ENCODE data around the gene FARSA.
"Not testable (repeated sequence)": the region's sequence is repeated elsewhere in the genome, so short reads cannot be mapped to it uniquely, and the experiment has no call there.

FARSA gene

DNA sequence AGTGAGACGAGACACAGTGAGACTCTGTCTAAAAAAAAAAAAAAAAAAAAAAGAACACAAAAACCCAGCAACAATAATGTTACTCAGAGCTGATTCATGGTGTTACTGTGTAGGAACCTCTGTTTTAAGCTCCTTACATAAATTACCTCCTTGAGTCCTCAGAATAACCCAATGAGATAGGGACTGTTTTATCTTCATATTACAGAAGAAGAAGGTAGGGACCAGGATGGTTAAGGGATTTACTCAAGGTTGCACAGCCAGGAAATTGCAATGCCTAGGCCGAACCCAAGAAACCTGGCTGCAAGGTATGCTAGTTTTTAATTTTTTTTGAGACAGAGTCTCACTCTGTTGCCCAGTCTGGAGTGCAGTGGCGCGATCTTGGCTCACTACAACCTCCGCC is 34.4 kb upstream of the FARSA start:
- H3K4me3 ChIP-seq (ENCODE audit: low read length) = no peak overlapping the region
- no peaks in the 10 kb centered on the region for H3K36me3 ChIP-seq (ENCODE audit: control insufficient read depth, low read depth, low read length)
- H3K9ac ChIP-seq (ENCODE audit: low read length) = no peak overlapping the region
- no peaks in the 10 kb centered on the region for H3K9me3 ChIP-seq (ENCODE audit: control insufficient read depth, low read depth, low read length)
- H3K27me3 ChIP-seq (ENCODE audit: control insufficient read depth, insufficient read depth, low read length) = no peaks in the 10 kb centered on the region
- no peak overlapping the region for H3K27ac ChIP-seq (ENCODE audit: low read length)
- peaks cover 3% of the 10 kb centered on the region for H3K4me1 ChIP-seq (ENCODE audit: control insufficient read depth, low read depth, low read length)

GRCh38 chr19:12965812-12966135 is 32.3 kb upstream of the FARSA start:
- H3K9ac ChIP-seq (ENCODE audit: low read length) = peak overlapping the region; percentile 62
- H3K27ac ChIP-seq (ENCODE audit: low read length) = no peak overlapping the region
- peak overlapping the region; percentile 60 for H3K4me3 ChIP-seq (ENCODE audit: low read length)
- no peaks in the 10 kb centered on the region for H3K9me3 ChIP-seq (ENCODE audit: control insufficient read depth, low read depth, low read length)
- peaks cover 3% of the 10 kb centered on the region for H3K4me1 ChIP-seq (ENCODE audit: control insufficient read depth, low read depth, low read length)
- H3K27me3 ChIP-seq (ENCODE audit: control insufficient read depth, insufficient read depth, low read length) = no peaks in the 10 kb centered on the region
- H3K36me3 ChIP-seq (ENCODE audit: control insufficient read depth, low read depth, low read length) = no peaks in the 10 kb centered on the region

DNA sequence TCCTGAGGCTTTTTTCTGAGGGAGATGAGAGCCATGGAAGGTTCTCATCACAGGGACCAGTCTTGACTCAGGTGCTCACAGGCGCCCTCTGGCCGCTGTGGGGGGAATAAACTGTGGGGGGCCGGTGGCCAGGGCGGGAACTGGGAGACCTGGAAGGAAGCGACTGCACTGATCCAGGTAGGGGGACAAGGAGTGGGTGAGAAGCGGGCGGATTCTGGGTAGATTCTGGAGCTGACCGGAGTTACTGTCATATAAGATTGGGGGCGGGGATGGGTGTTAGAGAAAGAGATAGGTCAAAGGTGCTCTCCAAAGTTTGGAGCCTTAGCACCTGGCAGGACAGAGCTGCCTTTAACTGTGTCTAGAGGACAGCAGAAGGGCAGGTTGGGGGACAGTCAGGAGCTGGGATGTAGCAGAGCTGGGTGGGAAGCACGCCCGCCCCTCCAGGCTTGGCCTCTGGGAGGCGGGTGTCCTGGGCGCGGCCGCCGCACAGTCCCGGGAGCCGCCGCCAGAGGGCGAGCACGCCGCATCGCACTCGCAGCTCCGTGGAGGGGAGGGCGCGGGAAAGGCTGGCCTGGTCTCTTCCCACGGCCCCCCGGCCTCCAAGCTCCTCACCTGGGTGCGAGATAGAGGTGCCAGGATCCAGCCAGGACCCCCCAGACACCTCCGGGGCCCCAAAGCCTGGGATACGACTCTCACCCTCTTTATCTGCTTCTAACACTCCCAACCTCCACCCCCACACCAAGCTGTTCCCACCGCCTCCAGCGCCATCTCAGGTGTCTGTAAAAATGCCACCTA is 31.7 kb upstream of the FARSA start:
- H3K4me1 ChIP-seq (ENCODE audit: control insufficient read depth, low read depth, low read length) = peaks cover 3% of the 10 kb centered on the region
- H3K36me3 ChIP-seq (ENCODE audit: control insufficient read depth, low read depth, low read length) = no peaks in the 10 kb centered on the region
- no peaks in the 10 kb centered on the region for H3K27me3 ChIP-seq (ENCODE audit: control insufficient read depth, insufficient read depth, low read length)
- peak overlapping the region; percentile 60 for H3K4me3 ChIP-seq (ENCODE audit: low read length)
- H3K9ac ChIP-seq (ENCODE audit: low read length) = peak overlapping the region; percentile 62
- peak overlapping the region; percentile 87 for H3K27ac ChIP-seq (ENCODE audit: low read length)
- H3K9me3 ChIP-seq (ENCODE audit: control insufficient read depth, low read depth, low read length) = no peaks in the 10 kb centered on the region

DNA sequence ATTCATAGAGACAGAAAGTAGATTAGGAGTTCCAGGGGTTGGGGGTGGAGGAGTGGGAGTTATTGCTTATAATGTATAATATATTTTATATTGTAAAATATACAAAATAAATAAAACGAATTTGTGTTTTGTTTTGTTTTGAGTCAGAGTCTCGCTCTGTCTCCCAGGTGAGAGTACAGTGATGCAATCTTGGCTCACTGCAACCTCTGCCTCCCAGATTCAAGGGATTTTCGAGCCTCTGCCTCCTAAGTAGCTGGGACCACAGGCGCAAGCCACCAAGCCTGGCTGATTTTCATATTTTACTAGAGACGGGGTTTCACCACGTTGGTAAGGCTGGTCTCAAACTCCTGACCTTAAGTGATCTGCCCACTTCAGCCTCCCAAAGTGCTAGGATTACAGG is 26.0 kb upstream of the FARSA start:
- Histone ChIP-seq H3K9ac (ENCODE audit: low read length) (no peak overlapping the region), H3K4me3 (ENCODE audit: low read length) (no peak overlapping the region), H3K9me3 (ENCODE audit: control insufficient read depth, low read depth, low read length) (no peaks in the 10 kb centered on the region), H3K36me3 (ENCODE audit: control insufficient read depth, low read depth, low read length) (peaks cover 6% of the 10 kb centered on the region), H3K27me3 (ENCODE audit: control insufficient read depth, insufficient read depth, low read length) (no peaks in the 10 kb centered on the region), H3K27ac (ENCODE audit: low read length) (no peak overlapping the region), H3K4me1 (ENCODE audit: control insufficient read depth, low read depth, low read length) (peaks cover 4% of the 10 kb centered on the region)

- H3K4me1 ChIP-seq (ENCODE audit: control insufficient read depth, low read depth, low read length); H3K27me3 ChIP-seq (ENCODE audit: control insufficient read depth, insufficient read depth, low read length); H3K27ac ChIP-seq (ENCODE audit: low read length); H3K9me3 ChIP-seq (ENCODE audit: control insufficient read depth, low read depth, low read length): not testable (repeated sequence)
- Histone ChIP-seq H3K9ac (ENCODE audit: low read length) (peak overlapping the region; percentile 85), H3K36me3 (ENCODE audit: control insufficient read depth, low read depth, low read length) (peaks cover 20% of the 10 kb centered on the region), H3K4me3 (ENCODE audit: low read length) (peak overlapping the region; percentile 90)
Observed at GRCh38 chr19:12957389-12957952, 24.0 kb upstream of the FARSA start.

GRCh38 chr19:12956446-12957388 is 23.2 kb upstream of the FARSA start, which contains the start of gene GADD45GIP1:
TSS of gene GADD45GIP1 (minus strand) at chr19:12957223. CDS start at chr19:12957212, 11 bp downstream.
- H3K9ac ChIP-seq (ENCODE audit: low read length) = peak within 1 kb of the TSS; percentile 85
- H3K4me1 ChIP-seq (ENCODE audit: control insufficient read depth, low read depth, low read length) = peaks cover 9% of the 10 kb centered on the region
- H3K9me3 ChIP-seq (ENCODE audit: control insufficient read depth, low read depth, low read length) = no peaks in the 10 kb centered on the region
- peak within 1 kb of the TSS; percentile 90 for H3K4me3 ChIP-seq (ENCODE audit: low read length)
- no peaks in the 10 kb centered on the region for H3K27me3 ChIP-seq (ENCODE audit: control insufficient read depth, insufficient read depth, low read length)
- H3K27ac ChIP-seq (ENCODE audit: low read length) = peak within 1 kb of the TSS; percentile 18
- H3K36me3 ChIP-seq (ENCODE audit: control insufficient read depth, low read depth, low read length) = peaks cover 26% of the 10 kb centered on the region

- peak overlapping the region; percentile 85 for H3K9ac ChIP-seq (ENCODE audit: low read length)
- no peaks in the 10 kb centered on the region for H3K27me3 ChIP-seq (ENCODE audit: control insufficient read depth, insufficient read depth, low read length)
- peaks cover 9% of the 10 kb centered on the region for H3K4me1 ChIP-seq (ENCODE audit: control insufficient read depth, low read depth, low read length)
- H3K4me3 ChIP-seq (ENCODE audit: low read length) = peak overlapping the region; percentile 90
- no peak overlapping the region for H3K27ac ChIP-seq (ENCODE audit: low read length)
- peaks cover 33% of the 10 kb centered on the region for H3K36me3 ChIP-seq (ENCODE audit: control insufficient read depth, low read depth, low read length)
- H3K9me3 ChIP-seq (ENCODE audit: control insufficient read depth, low read depth, low read length) = no peaks in the 10 kb centered on the region
Observed at GRCh38 chr19:12955996-12956395, 22.5 kb upstream of the FARSA start.

- peak overlapping the region; percentile 90 for H3K4me3 ChIP-seq (ENCODE audit: low read length)
- H3K27me3 ChIP-seq (ENCODE audit: control insufficient read depth, insufficient read depth, low read length); H3K9me3 ChIP-seq (ENCODE audit: control insufficient read depth, low read depth, low read length); H3K27ac ChIP-seq (ENCODE audit: low read length); H3K4me1 ChIP-seq (ENCODE audit: control insufficient read depth, low read depth, low read length): not testable (repeated sequence)
- peaks cover 37% of the 10 kb centered on the region for H3K36me3 ChIP-seq (ENCODE audit: control insufficient read depth, low read depth, low read length)
- H3K9ac ChIP-seq (ENCODE audit: low read length) = peak overlapping the region; percentile 85
Observed at GRCh38 chr19:12955575-12955974, 22.1 kb upstream of the FARSA start.

DNA sequence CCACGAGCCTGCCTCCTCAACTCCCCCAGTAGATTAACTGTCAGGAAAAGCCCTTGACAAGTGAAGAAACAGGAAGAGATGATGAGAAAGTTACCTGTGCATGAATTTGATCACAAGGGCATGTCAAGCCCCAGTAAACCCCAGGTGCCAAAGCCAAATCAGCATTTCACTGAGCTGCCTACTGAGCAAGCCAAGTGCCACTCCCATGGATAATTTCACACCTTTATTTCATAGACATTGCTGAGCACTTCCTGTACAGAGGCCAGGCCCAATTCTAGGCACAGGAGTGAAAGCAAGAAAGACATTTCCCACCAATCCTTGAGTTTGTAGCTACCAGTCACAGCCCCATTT is 21.1 kb upstream of the FARSA start:
- Histone ChIP-seq H3K36me3 (ENCODE audit: control insufficient read depth, low read depth, low read length) (peaks cover 45% of the 10 kb centered on the region), H3K9ac (ENCODE audit: low read length) (no peak overlapping the region), H3K27ac (ENCODE audit: low read length) (no peak overlapping the region), H3K4me3 (ENCODE audit: low read length) (no peak overlapping the region), H3K27me3 (ENCODE audit: control insufficient read depth, insufficient read depth, low read length) (no peaks in the 10 kb centered on the region), H3K9me3 (ENCODE audit: control insufficient read depth, low read depth, low read length) (no peaks in the 10 kb centered on the region), H3K4me1 (ENCODE audit: control insufficient read depth, low read depth, low read length) (peaks cover 9% of the 10 kb centered on the region)

DNA sequence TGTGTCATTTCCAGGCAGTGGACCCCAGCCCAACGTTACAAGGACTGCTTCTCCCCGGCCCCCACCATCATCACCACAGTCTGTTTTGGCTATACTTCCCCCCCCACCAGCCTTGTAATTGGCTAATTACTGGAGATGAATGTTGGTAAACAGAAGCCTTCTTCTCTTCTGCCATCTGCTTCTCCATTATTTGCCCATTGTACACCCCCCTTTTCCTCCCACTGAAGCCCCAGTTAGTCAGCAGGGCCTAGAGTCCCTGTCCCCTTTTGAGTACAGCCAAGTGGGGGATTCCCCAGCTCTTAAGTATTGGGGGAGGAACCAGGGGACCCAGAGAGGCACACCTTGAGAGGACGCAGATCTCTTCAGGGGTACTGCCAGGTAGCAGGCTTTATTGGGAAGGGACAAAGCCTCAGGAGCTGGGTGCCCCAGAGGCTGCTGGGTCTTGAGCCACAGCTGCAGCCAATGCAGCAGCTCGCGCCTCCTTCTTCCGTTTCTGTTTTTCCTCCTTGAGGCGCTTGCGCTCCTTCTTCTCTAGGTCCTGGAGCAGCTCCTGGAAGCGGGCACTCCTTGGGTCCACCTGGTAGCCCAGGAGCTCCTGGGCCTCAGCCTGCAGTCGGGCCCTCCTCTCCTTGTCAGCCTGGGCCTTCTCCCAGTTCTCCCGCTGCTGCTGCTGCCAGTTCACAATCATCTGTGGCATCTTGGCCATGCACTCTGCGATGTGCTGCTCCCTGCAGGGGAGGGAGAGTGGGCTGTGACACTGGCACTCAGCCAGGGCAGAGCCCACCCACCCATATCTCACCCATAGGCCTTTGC is 20.5 kb upstream of the FARSA start:
- no peaks in the 10 kb centered on the region for H3K9me3 ChIP-seq (ENCODE audit: control insufficient read depth, low read depth, low read length)
- peaks cover 9% of the 10 kb centered on the region for H3K4me1 ChIP-seq (ENCODE audit: control insufficient read depth, low read depth, low read length)
- H3K27me3 ChIP-seq (ENCODE audit: control insufficient read depth, insufficient read depth, low read length) = no peaks in the 10 kb centered on the region
- no peak overlapping the region for H3K27ac ChIP-seq (ENCODE audit: low read length)
- peaks cover 51% of the 10 kb centered on the region for H3K36me3 ChIP-seq (ENCODE audit: control insufficient read depth, low read depth, low read length)
- H3K9ac ChIP-seq (ENCODE audit: low read length) = no peak overlapping the region
- H3K4me3 ChIP-seq (ENCODE audit: low read length) = no peak overlapping the region
